ENCODE results near the gene EXOC1L. TPM values are rescaled to one million over a fixed set of nuclear protein-coding genes. Genes with fewer than 3 reads are reported as not detected.

Gene EXOC1L
- total RNA-seq, 1 experiment from 2014 or later, result not detected

- no peak for DNase-seq (ENCODE audit: low spot score)
Measured at GRCh38 chr4:55880652-55881280, 61.2 kb downstream of the EXOC1L start.

- DNase-seq (ENCODE audit: low spot score), result no peak
Measured at GRCh38 chr4:55884093-55884850, 64.7 kb downstream of the EXOC1L start.

- DNase-seq (ENCODE audit: low spot score), result no peak
Measured at GRCh38 chr4:55884851-55885219, 65.2 kb downstream of the EXOC1L start.

Small RNA genes within 50 kb of the gene (small RNA-seq; reads per million reads assigned to genes)
- gene RNU6-276P (not detected), gene RNU6-652P (not detected)

Other genes starting within 250 kb of the EXOC1L start
- not detected in 2 replicates for gene PDCL2, start 227.5 kb upstream of the EXOC1L start, total RNA-seq (2014; rRNA removed; shearing (Covaris generic))
- gene NMU, start 183.5 kb upstream of the EXOC1L start, total RNA-seq (2014; rRNA removed; shearing (Covaris generic)), result 2.4 and 8.6 TPM in 2 replicates
- gene EXOC1, start 33.9 kb downstream of the EXOC1L start, total RNA-seq (2014; rRNA removed; shearing (Covaris generic)), result 11.1 and 11.2 TPM in 2 replicates
- 4.9 and 5.5 TPM in 2 replicates for gene CEP135, start 129.2 kb downstream of the EXOC1L start, total RNA-seq (2014; rRNA removed; shearing (Covaris generic))

All from HT-29 (cell line).